GM12891 (cell line): ENCODE data around the gene CD47.

ENCODE experiments used
- DNase-seq: peaks from one replicate; pipeline ENCODE4 v3.0.0; 2011; ENCODE audit warnings: low spot score; ENCODE audit not compliant: insufficient read length
- FAIRE-seq: peaks from 2 replicates; lab custom pipeline; 2011; peaks lifted over from hg19 to GRCh38; lab: Jason Lieb, UNC
- PAX5 ChIP-seq: IDR thresholded peaks from 2 replicates; pipeline ENCODE4 v1.6.1; 2011; ENCODE audit warnings: low read length, moderate library complexity, mild to moderate bottlenecking; ENCODE audit not compliant: insufficient read depth, severe bottlenecking
- POLR2A ChIP-seq: IDR thresholded peaks from 2 replicates; pipeline ENCODE4 v1.6.1; 2011; ENCODE audit warnings: low read depth, low read length, control low read depth
- POLR2AphosphoS5 ChIP-seq: IDR thresholded peaks from 2 replicates; pipeline ENCODE4 v1.6.1; 2011; ENCODE audit warnings: low read depth, low read length, control low read depth
- POU2F2 ChIP-seq: IDR thresholded peaks from 2 replicates; pipeline ENCODE4 v1.6.1; 2011; ENCODE audit warnings: low read depth, mild to moderate bottlenecking, control low read depth, low read length, moderate library complexity
- SPI1 ChIP-seq: IDR thresholded peaks from 2 replicates; pipeline ENCODE4 v1.6.1; 2011; ENCODE audit warnings: low read depth, low read length, control low read depth
- TAF1 ChIP-seq: IDR thresholded peaks from 2 replicates; pipeline ENCODE4 v1.6.1; 2011; ENCODE audit warnings: low read depth, low read length, control low read depth

The CD47 gene

DNA sequence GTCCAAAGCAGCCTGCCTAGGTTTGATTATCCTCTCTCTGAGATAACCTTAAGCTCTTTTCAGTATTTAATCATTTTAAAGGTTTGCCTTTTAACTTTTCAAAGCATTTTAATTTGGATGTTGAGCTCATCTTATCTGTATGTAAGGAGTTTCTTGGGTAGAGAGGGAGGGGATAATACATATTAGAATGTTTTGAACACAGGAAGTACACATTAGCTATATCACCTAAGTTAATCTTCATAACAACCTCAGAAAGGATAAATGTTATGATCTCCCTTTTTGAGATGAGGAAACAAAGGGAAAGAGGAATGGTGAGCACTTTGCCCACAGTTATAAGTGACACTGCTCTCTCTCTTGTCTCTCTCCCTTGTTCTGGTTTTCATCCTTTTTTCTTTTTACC, 2.2 kb upstream of the CD47 start:
- no peak for DNase-seq
- FAIRE-seq: no peak
- TF ChIP-seq TAF1 (no peak), POLR2AphosphoS5 (no peak), POLR2A (no peak), POU2F2 (no peak), PAX5 (no peak)

DNA sequence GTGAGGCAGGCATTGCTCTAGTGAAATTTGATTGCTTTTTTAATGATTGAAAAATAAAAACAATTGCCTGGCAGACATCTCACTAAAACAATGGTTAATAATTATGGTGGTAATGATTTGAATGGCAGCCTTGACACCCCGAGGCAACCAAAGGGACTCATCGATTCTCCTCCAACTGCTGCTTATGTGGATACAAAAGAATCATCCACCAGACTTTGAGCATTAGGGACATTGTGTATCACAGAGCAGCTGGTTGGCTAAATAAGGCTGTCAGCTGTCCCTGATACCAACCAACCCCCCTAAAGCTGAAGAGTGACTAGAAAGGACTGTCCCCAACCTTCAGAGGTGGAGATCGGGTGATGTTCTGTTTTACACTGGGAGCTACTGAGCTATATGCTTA, 1.7 kb upstream of the CD47 start:
- TF ChIP-seq POLR2AphosphoS5 (no peak), TAF1 (no peak), POU2F2 (no peak), PAX5 (no peak), SPI1 (no peak), POLR2A (no peak)
- DNase-seq (no peak), FAIRE-seq (no peak)

DNA sequence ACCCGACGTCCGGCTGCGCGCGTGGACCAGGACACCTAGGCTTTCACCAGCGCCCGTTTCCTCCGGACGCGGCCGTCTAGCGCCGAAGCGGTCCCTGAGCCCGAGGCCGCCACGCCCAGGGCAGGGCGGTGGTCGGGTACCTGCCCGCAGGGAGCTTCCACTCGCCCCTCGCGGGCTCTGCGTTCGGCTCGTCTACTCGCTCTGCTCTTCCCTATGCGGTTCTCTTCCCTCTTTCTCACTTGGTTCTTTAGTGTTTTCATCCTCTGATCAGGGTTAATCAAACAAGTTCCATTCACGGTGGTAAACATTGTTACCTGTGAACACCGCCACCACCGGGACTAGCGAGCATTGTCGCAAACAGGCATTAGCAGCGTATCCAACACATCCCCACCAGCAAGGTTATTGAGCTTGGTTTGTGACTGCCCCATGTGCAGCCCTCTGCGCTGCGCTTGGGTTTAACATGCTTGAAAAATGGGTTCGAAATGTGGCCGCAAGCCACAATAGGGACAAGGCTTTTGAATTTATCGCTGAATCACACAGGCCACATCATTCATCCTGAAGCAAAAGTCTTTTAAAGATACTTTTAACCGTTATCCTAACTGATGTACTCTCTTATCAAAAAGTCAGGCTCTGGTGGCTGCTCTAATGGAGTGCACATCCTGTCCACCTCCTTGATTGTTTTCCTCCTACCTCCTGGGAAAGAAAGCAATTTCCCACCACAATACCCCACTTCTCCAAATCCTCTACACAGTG, 843 bp upstream of the CD47 start:
- no peak for DNase-seq
- peak; percentile 38 for FAIRE-seq
- TF ChIP-seq POLR2A (no peak), TAF1 (no peak), SPI1 (no peak), POLR2AphosphoS5 (no peak), POU2F2 (no peak)

DNA sequence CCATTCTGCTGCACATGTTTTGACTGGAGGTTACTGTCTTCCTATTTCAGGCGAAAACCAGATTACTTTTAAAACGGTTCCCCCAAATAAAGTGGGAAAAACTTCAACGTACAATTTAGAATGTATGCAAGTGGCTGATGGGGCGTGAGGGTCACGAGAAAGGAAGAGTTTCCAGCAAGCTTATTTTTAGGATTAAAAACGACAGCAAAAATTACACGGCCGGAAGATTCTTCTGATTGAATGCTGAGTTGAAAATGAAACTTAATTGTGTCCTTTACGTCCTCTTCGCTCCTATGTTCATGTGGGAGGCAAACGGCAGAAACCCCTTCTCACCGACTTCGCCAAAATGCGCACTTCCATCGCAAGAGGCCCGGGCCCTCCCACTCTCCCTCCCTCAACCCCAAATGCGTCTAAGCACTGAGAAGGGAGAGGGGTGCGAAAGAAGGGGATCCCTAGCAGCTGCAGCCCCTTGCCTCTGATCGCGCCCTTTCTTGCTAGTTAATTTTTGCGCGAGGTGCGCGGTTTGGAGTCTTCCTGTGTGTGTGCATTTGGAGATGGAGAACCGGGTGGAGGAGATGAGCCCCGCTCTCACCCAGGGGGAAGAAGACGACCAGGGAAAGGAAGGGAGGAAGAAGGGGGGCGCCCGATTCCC, 656 bp downstream of the CD47 start:
- DNase-seq (no peak), FAIRE-seq (no peak)
- no peak for TF ChIP-seq SPI1
- no peak for TF ChIP-seq PAX5
- no peak for TF ChIP-seq TAF1
- no peak; the same call in 1 of the 2 replicates for TF ChIP-seq POLR2AphosphoS5
- no peak for TF ChIP-seq POU2F2
- no peak for TF ChIP-seq POLR2A

DNA sequence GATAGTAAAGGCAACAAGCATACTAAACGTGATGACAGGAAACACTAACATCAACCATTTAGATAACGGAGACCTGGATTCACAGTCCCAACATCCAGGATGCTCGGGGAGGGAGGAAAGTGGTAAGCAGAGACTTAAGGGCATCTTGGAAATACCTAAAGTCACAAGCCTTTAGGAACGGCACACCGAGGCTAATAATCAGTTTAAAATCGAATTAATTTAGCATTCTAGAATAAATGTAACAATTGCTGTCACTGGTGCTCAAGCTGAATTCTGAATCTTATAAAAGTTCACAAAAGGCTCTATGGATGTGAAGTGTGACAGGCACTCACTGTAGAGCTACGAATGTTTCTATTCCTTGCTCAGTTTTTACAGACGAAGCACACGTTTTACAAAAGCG, 1.3 kb downstream of the CD47 start:
- DNase-seq: no peak
- FAIRE-seq: no peak
- TF ChIP-seq TAF1: no peak
- no peak for TF ChIP-seq POU2F2
- no peak for TF ChIP-seq PAX5
- no peak for TF ChIP-seq POLR2AphosphoS5
- TF ChIP-seq POLR2A: no peak
- no peak for TF ChIP-seq SPI1

DNA sequence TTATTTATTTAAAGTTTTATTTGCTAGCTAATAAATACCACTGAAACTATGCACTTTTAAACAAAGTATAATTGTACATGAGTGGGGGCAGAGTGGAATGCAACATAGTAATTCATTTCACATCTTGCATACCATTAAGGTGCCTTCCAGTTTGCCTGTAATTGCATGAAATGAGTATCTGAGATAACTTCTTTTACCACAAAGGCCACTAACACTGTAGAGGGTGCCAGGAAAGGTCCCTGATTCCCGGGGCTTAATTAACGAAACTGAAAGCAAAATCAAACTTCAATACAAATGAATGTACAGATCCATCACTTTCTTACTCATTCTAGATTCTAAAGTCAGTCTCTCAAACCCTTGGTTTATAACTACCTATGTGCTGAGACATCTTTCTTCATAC, 2.1 kb downstream of the CD47 start:
- DNase-seq (no peak), FAIRE-seq (peak; percentile 66)
- TF ChIP-seq POU2F2 (peak; percentile 62; the same call in 1 of the 2 replicates), TAF1 (no peak)

DNA sequence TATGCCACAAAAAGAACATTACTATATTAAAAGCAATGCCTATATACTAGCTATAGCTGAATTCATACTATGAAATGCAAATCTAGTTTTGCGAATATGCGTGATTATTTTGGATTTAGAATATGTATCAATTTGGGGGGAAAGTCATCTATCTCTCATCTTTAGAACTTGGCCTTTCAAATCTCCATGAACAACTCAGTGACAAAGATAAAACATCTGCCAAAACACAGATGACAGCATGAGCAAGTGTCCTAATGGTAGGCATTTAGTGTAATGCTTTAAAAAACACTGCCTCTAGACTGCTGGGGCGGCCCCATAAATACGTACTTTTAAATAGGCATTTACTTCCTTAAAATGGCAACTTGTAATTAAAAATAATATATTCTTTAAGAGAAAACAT, 2.7 kb downstream of the CD47 start:
- TF ChIP-seq POLR2AphosphoS5: no peak
- TF ChIP-seq SPI1: no peak
- no peak for TF ChIP-seq TAF1
- TF ChIP-seq POU2F2: no peak
- no peak for TF ChIP-seq PAX5
- no peak for TF ChIP-seq POLR2A
- DNase-seq (no peak), FAIRE-seq (no peak)

DNA sequence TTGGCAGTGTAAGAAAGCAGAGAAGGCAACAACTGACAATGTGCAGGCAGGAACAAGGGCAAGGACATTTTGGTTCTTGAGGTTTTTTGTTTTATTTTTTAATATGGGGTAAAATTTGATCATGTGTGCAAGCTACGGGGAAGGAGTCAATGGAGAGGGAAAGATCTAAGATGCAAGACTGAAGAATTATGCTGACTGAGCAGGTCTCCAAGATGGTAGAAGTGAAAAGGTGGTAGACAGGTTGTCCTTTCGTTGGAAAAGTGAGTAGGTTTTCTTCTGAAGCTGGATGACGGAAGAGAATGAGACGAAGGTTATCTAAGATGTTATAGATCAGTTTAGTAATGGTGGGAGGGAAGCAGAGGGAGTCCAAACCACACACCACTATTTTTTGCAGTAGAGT, 4.2 kb downstream of the CD47 start:
- DNase-seq (no peak), FAIRE-seq (no peak)
- TF ChIP-seq SPI1 (no peak), TAF1 (no peak), PAX5 (no peak), POLR2A (no peak), POU2F2 (no peak), POLR2AphosphoS5 (no peak)

DNA sequence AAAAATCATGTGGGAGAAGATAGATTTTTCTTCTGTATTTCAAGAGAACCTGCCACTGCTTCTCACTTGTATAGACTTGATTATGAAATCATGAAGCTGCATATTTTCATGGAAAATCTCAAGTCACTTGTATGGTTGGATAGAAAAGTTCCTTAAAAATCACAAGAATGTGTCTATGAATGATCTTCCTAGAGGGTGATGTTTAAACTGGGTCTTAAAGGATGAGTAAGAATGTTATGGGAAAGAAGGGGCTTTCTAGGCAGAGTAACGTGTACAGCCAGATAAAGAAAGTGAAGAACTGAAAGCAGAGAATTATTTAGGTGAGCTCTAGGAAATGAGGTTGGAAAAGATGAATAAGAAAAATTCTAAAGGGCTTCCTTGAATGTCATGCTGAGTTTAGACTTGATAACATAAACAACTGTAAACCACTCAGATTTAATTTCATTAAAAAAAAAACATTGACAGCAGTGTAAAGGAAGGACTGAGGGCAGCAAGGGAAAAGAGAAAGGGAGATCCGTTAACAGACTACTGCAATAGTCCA, 5.0 kb downstream of the CD47 start:
- DNase-seq (no peak), FAIRE-seq (no peak)
- TF ChIP-seq TAF1 (no peak), PAX5 (no peak), SPI1 (no peak), POLR2AphosphoS5 (no peak), POU2F2 (no peak), POLR2A (no peak)

DNA sequence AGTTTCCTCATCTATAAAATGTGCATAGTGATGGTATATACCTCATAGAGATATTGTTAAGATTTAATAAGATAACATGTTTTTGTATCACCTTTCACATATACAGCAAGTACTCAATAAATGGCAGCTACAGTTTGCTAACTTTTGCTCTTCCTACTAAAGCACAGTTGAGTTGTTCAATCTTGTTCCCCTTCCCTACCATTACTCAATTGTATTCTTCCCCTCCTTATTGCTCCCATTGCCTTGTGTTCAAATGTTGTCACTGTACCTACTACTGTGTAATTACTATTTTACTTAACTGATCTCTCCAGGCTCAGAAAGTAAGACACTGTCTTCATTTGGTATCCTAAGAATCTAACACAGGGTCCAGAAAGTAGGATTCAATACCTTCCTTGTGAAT, 5.5 kb downstream of the CD47 start:
- no peak for FAIRE-seq
- TF ChIP-seq POU2F2 (no peak), POLR2AphosphoS5 (no peak), TAF1 (no peak), SPI1 (no peak), PAX5 (no peak)

More for the DNA sequence above, 5.5 kb downstream of the CD47 start:
- no peak for DNase-seq
